WI38 (cell line): ENCODE measurements around the gene DCUN1D2.
A peak's percentile ranks its signal among the peaks of the same experiment; 100 is the strongest.

Source experiments
- H3K4me3 ChIP-seq: 2 replicates; pipeline ENCODE4 v1.5.1; 2011; ENCODE audit warnings: low read depth, mild to moderate bottlenecking, control low read depth, low read length
- TF ChIP-seq, protein P1 (sequence below): IDR thresholded peaks from 2 replicates; pipeline ENCODE4 v1.5.1; 2012; ENCODE audit warnings: low read depth, mild to moderate bottlenecking, control low read depth, low read length

Gene DCUN1D2

GRCh38 chr13:113498905-113499304 is 8.4 kb upstream of the DCUN1D2 start:
- TF ChIP-seq, protein P1, sequence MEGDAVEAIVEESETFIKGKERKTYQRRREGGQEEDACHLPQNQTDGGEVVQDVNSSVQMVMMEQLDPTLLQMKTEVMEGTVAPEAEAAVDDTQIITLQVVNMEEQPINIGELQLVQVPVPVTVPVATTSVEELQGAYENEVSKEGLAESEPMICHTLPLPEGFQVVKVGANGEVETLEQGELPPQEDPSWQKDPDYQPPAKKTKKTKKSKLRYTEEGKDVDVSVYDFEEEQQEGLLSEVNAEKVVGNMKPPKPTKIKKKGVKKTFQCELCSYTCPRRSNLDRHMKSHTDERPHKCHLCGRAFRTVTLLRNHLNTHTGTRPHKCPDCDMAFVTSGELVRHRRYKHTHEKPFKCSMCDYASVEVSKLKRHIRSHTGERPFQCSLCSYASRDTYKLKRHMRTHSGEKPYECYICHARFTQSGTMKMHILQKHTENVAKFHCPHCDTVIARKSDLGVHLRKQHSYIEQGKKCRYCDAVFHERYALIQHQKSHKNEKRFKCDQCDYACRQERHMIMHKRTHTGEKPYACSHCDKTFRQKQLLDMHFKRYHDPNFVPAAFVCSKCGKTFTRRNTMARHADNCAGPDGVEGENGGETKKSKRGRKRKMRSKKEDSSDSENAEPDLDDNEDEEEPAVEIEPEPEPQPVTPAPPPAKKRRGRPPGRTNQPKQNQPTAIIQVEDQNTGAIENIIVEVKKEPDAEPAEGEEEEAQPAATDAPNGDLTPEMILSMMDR, result no peak
- H3K4me3 ChIP-seq, result no peak overlapping the region

GRCh38 chr13:113497217-113497616 is 6.7 kb upstream of the DCUN1D2 start:
- TF ChIP-seq, protein P1, result no peak
- H3K4me3 ChIP-seq, result no peak overlapping the region

DNA sequence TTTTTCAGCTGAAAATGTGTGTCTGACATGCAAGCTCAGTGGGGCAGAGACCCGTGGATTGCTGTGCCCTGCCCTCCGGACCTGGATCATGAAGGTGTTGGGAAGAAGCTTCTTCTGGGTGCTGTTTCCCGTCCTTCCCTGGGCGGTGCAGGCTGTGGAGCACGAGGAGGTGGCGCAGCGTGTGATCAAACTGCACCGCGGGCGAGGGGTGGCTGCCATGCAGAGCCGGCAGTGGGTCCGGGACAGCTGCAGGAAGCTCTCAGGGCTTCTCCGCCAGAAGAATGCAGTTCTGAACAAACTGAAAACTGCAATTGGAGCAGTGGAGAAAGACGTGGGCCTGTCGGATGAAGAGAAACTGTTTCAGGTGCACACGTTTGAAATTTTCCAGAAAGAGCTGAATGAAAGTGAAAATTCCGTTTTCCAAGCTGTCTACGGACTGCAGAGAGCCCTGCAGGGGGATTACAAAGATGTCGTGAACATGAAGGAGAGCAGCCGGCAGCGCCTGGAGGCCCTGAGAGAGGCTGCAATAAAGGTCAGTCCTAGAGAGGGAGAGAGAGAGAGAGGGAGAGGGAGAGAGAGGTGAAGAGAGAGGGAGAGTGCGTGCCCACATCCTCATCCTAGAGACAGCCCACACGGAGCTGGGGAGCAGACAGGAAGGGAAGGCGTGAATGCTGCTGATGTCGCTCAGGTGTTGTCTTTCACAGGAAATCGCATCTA is 5.1 kb upstream of the DCUN1D2 start:
- TF ChIP-seq, protein P1, result no peak
- no peak overlapping the region for H3K4me3 ChIP-seq

DNA sequence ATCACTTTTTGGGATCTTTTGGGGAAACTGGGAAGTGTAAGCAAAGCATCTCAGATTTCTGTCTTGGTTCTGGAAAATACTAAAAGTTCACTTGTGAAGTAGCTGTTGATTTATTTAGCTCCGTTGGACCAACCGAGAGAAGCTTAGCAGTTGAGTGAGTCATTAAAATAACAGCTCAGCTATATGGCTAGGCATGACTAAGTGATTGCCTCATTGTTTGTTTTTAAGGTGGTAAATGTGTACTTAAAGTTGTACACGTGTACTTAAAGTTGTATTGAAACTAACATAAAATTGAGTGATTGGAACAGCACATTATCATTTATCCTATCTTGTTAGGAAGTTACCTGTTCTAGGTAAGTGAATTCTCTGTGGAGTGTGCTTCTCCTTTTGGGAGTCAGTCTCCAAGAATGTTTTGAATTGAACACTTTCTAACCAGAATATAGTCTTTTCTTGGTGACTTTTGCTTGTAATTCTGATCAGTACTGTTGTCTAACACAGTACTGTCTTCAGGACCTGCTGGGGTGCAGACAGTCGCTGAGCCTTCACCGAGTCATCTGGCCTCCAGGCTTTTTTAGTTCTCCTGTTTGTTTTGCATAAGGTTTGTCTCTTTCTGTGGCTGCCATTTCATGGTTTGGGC is 2.9 kb upstream of the DCUN1D2 start:
- TF ChIP-seq, protein P1, result no peak
- H3K4me3 ChIP-seq, result peak overlapping the region; percentile 19

- TF ChIP-seq, protein P1, result no peak
- peak overlapping the region; percentile 92 for H3K4me3 ChIP-seq
Observed at GRCh38 chr13:113491982-113492381, 1.5 kb upstream of the DCUN1D2 start.

DNA sequence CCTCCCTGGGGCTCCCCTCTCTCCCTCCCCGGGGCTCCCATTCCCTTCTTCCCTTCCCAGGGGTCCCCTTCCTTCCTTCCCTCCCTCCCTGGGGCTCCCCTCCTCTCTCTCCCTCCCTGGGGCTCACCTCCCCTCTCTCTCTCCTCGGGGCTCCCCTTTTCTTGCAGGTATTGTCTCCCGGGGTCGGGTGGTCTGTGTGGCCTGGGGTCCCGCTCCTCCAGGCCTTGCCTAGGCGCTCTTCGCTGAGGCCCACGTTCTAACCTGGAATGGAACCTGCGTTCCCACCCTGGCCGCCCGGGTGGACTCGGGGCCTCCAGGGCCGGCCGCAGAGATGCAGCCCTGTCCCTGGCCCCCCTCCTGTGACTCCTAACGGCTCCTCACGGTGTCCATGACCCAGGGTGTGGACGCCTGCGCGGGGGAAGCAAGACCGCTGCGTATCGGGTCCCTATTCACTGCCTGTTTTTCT is 940 bp upstream of the DCUN1D2 start:
- peak overlapping the region; percentile 92 for H3K4me3 ChIP-seq
- TF ChIP-seq, protein P1, result no peak
